A673 (cell line): ENCODE results near the gene USP1.

Experiments used
- CTCF ChIP-seq: fragments of 300-800, 200-600 bp; sonication (generic); conservative IDR thresholded peaks from 2 replicates; pipeline ENCODE4 v1.5.1; 2017; ENCODE audit warnings: low read depth, mild to moderate bottlenecking, antibody characterized with exemption, low read length, moderate library complexity, mixed read lengths
- EZH2 ChIP-seq: fragments of 200-600 bp; sonication (generic); IDR thresholded peaks from 2 replicates; pipeline ENCODE4 v1.6.1; 2017; ENCODE audit warnings: borderline replicate concordance, low read depth, mild to moderate bottlenecking, mixed read lengths, antibody characterized with exemption, low read length; ENCODE audit not compliant: poor library complexity, severe bottlenecking

- TF ChIP-seq CTCF (no peak), EZH2 (no peak)
These were observed 7.3 kb upstream of the USP1 start for GRCh38 chr1:62429581-62429980.
